Measurements from ENCODE around the gene ZFAND4. TPM values are rescaled to one million over a fixed set of nuclear protein-coding genes. Genes with fewer than 3 reads are reported as not detected.

ZFAND4 gene
- total RNA-seq, 4 donors from 2014 or later = 10.4 to 33.0 (median 16.2) TPM

GRCh38 chr10:45653454-45653853, 19.1 kb downstream of the ZFAND4 start:
- peaks cover 0 to 4% (median 0%) of the 10 kb centered on the region in 3 donors for H3K36me3 ChIP-seq
- TF ChIP-seq CTCF (IDR thresholded peaks at IDR 0.05) = no peak
- TF ChIP-seq POLR2A (IDR thresholded peaks at IDR 0.05) = no peak
- no peaks in the 10 kb centered on the region for H3K4me1 ChIP-seq
- DNase-seq = no peak
- no peak overlapping the region for H3K4me3 ChIP-seq
- H3K27ac ChIP-seq = no peak overlapping the region
- no peaks in the 10 kb centered on the region for H3K9me3 ChIP-seq
- H3K27me3 ChIP-seq = no peaks in the 10 kb centered on the region

GRCh38 chr10:45652511-45652910, 20.1 kb downstream of the ZFAND4 start:
- Histone ChIP-seq H3K27me3 (no peaks in the 10 kb centered on the region), H3K27ac (no peak overlapping the region), H3K4me1 (no peaks in the 10 kb centered on the region), H3K9me3 (no peaks in the 10 kb centered on the region), H3K4me3 (no peak overlapping the region), H3K36me3 (peaks cover 0 to 5% (median 0%) of the 10 kb centered on the region in 3 donors)
- DNase-seq = no peak
- TF ChIP-seq POLR2A (IDR thresholded peaks at IDR 0.05) (no peak), CTCF (IDR thresholded peaks at IDR 0.05) (no peak)

GRCh38 chr10:45649296-45649695, 23.3 kb downstream of the ZFAND4 start:
- H3K27me3 ChIP-seq = no peaks in the 10 kb centered on the region
- no peak overlapping the region for H3K4me3 ChIP-seq
- no peak overlapping the region for H3K27ac ChIP-seq
- no peaks in the 10 kb centered on the region for H3K9me3 ChIP-seq
- no peaks in the 10 kb centered on the region for H3K4me1 ChIP-seq
- DNase-seq = no peak
- TF ChIP-seq POLR2A (IDR thresholded peaks at IDR 0.05) (no peak), CTCF (IDR thresholded peaks at IDR 0.05) (no peak)
- peaks cover 0 to 13% (median 0%) of the 10 kb centered on the region in 3 donors for H3K36me3 ChIP-seq

- DNase-seq = no peak
- Histone ChIP-seq H3K27me3 (no peaks in the 10 kb centered on the region), H3K27ac (no peak overlapping the region), H3K4me1 (no peaks in the 10 kb centered on the region), H3K4me3 (no peak overlapping the region), H3K36me3 (peaks cover 0 to 13% (median 0%) of the 10 kb centered on the region in 3 donors), H3K9me3 (no peaks in the 10 kb centered on the region)
- TF ChIP-seq CTCF (IDR thresholded peaks at IDR 0.05) (no peak), POLR2A (IDR thresholded peaks at IDR 0.05) (no peak)
Measured at GRCh38 chr10:45647118-45647517, 25.5 kb downstream of the ZFAND4 start.

- no peaks in the 10 kb centered on the region for H3K27me3 ChIP-seq
- no peak overlapping the region for H3K4me3 ChIP-seq
- peaks cover 0 to 13% (median 0%) of the 10 kb centered on the region in 3 donors for H3K36me3 ChIP-seq
- H3K27ac ChIP-seq = no peak overlapping the region
- no peak for DNase-seq
- TF ChIP-seq CTCF (IDR thresholded peaks at IDR 0.05) (no peak), POLR2A (IDR thresholded peaks at IDR 0.05) (no peak)
- H3K9me3 ChIP-seq = no peaks in the 10 kb centered on the region
- no peaks in the 10 kb centered on the region for H3K4me1 ChIP-seq
Measured at GRCh38 chr10:45646384-45647050, 26.1 kb downstream of the ZFAND4 start.
